OCI-LY7 (cell line): ENCODE data around the gene SLFN14. TPM values are rescaled to one million over a fixed set of nuclear protein-coding genes. Genes with fewer than 3 reads are reported as not detected.

ENCODE experiments used
- Bru-seq: library from RNA; stranded (reverse); fragments of 400-500 nt; gene quantifications from one replicate; lab custom pipeline; 2021; lab: Mats Ljungman, UMichigan
- BruChase-seq, 2 experiments: library from RNA; stranded (reverse); fragments of 400-500 nt; gene quantifications; one replicate each; lab custom pipeline; 2021; lab: Mats Ljungman, UMichigan
- BruUV-seq: library from RNA; stranded (reverse); fragments of 400-500 nt; replicated peaks from 2 replicates; lab custom pipeline; 2021; lab: Mats Ljungman, UMichigan
- CTCF ChIA-PET: fragments of 300-600 bp; sonication (Branson Sonifier 250); formaldehyde crosslinking; loops from one replicate; lab custom pipeline; 2022; ENCODE audit warnings: antibody characterized with exemption; ENCODE audit not compliant: unreplicated experiment; lab: Charles Lee
- POLR2A ChIA-PET: fragments of 300-600 bp; sonication (Branson Sonifier 250); formaldehyde crosslinking; loops from one replicate; lab custom pipeline; 2022; ENCODE audit warnings: antibody characterized with exemption; lab: Charles Lee
- DNase-seq: peaks from one replicate; pipeline ENCODE4 v3.0.0-alpha.2; 2015; ENCODE audit warnings: low spot score
- H2AFZ ChIP-seq: fragments of 200-600 bp; sonication (generic), shearing (Covaris generic); 2 replicates; pipeline ENCODE4 v1.6.1; 2014; ENCODE audit warnings: mild to moderate bottlenecking, antibody characterized with exemption, low read length, moderate library complexity
- H3K27ac ChIP-seq: fragments of 200-600 bp; sonication (generic); 2 replicates; pipeline ENCODE4 v1.5.1; 2014; ENCODE audit warnings: mixed run types, low read depth, mild to moderate bottlenecking, moderate library complexity, low read length, inconsistent platforms; ENCODE audit not compliant: poor library complexity, severe bottlenecking
- H3K36me3 ChIP-seq: fragments of 200-600 bp; sonication (generic); 2 replicates; pipeline ENCODE4 v1.6.1; 2014; ENCODE audit warnings: mild to moderate bottlenecking, antibody characterized with exemption, low read length, moderate library complexity, mixed read lengths; ENCODE audit not compliant: insufficient read depth
- H3K4me1 ChIP-seq: fragments of 200-600 bp; sonication (generic); 2 replicates; pipeline ENCODE4 v1.5.1; 2014; ENCODE audit warnings: mild to moderate bottlenecking, low read length; ENCODE audit not compliant: insufficient read depth, poor library complexity, severe bottlenecking
- H3K4me2 ChIP-seq: fragments of 200-600 bp; sonication (generic); 2 replicates; pipeline ENCODE4 v1.6.1; 2014; ENCODE audit warnings: mild to moderate bottlenecking, low read length
- H3K4me3 ChIP-seq: fragments of 200-600 bp; sonication (generic); 2 replicates; pipeline ENCODE4 v1.5.1; 2014; ENCODE audit warnings: mild to moderate bottlenecking, low read depth, low read length; ENCODE audit not compliant: poor library complexity, severe bottlenecking
- H3K79me2 ChIP-seq: fragments of 200-600 bp; sonication (generic); 2 replicates; pipeline ENCODE4 v1.6.1; 2016; ENCODE audit warnings: low read depth, mild to moderate bottlenecking, low read length, moderate library complexity, mixed read lengths; ENCODE audit not compliant: insufficient read depth
- H3K9me2 ChIP-seq: fragments of 200-600 bp; sonication (generic); 2 replicates; pipeline ENCODE4 v1.6.1; 2016; ENCODE audit warnings: mild to moderate bottlenecking, low read length, mixed read lengths; ENCODE audit not compliant: insufficient read depth
- H3K9me3 ChIP-seq: fragments of 200-600 bp; sonication (generic); 2 replicates; pipeline ENCODE4 v1.6.1; 2014; ENCODE audit warnings: mild to moderate bottlenecking, mixed run types, low read length, mixed read lengths
- H4K20me1 ChIP-seq: fragments of 200-600 bp; sonication (generic); 2 replicates; pipeline ENCODE4 v1.6.1; 2014; ENCODE audit warnings: mild to moderate bottlenecking, antibody characterized with exemption, low read length, moderate library complexity, mixed read lengths; ENCODE audit not compliant: insufficient read depth
- CTCF ChIP-seq: fragments of 200-600 bp; sonication (generic); conservative IDR thresholded peaks from 2 replicates; pipeline ENCODE4 v1.5.1; 2014; ENCODE audit warnings: mild to moderate bottlenecking, antibody characterized with exemption, low read length, moderate library complexity, mixed read lengths
- EZH2phosphoT487 ChIP-seq: fragments of 200-600 bp; sonication (generic); IDR thresholded peaks from 2 replicates; pipeline ENCODE4 v1.6.1; 2018; ENCODE audit warnings: low read depth, borderline replicate concordance, mild to moderate bottlenecking, mixed run types, antibody characterized with exemption, low read length, moderate library complexity, mixed read lengths
- intact Hi-C: fragments of 100-400 bp; cut with micrococcal nuclease; formaldehyde crosslinking; loops from one replicate; pipeline ENCODE4 v1.10.0; 2022; ENCODE audit not compliant: unreplicated experiment
- long read RNA-seq: library from polyadenylated mRNA; stranded (forward); transcript quantifications from one replicate; pipeline ENCODE4 v2.0.0, GENCODE V29; 2022
- total RNA-seq, 2 experiments: library from RNA; depleted of rRNA in 1 of 2; stranded (reverse); fragments of >200 nt in 1 of 2; shearing (Covaris generic) in 1 of 2; gene quantifications; 2 replicates each; pipeline ENCODE4 v1.2.3, GENCODE V29; 2014 to 2022

The SLFN14 gene
- total RNA-seq (2014; rRNA removed; shearing (Covaris generic)) (not detected in 2 replicates), total RNA-seq (2022) (not detected in 2 replicates), Bru-seq, nascent RNA (not detected), BruChase-seq, experiment 1, labeled RNA remaining after a 6-hour chase (not detected), BruChase-seq, experiment 2, labeled RNA remaining after a 2-hour chase (not detected)
- long read RNA-seq = 0 reads

GRCh38 chr17:35560703-35561102 is at the start of gene SLFN14:
TSS of gene SLFN14 (minus strand) at chr17:35560819. CDS start at chr17:35558062, 2,757 bp downstream.
- ChIA-PET CTCF (no interaction called here), POLR2A (no interaction called here)
- H3K4me1 ChIP-seq = no peaks in the 10 kb centered on the region
- no peak within 1 kb of the TSS for H3K4me2 ChIP-seq
- intact Hi-C loops = no loop called here
- no peaks in the 10 kb centered on the region for H3K79me2 ChIP-seq
- TF ChIP-seq EZH2phosphoT487 = no peak
- no TSS peak for BruUV-seq
- no peak within 1 kb of the TSS for H3K27ac ChIP-seq
- H3K9me3 ChIP-seq = no peaks in the 10 kb centered on the region
- H4K20me1 ChIP-seq = no peaks in the 10 kb centered on the region
- DNase-seq = no peak
- H3K36me3 ChIP-seq = no peaks in the 10 kb centered on the region
- no peak within 1 kb of the TSS for H3K4me3 ChIP-seq
- no peaks in the 10 kb centered on the region for H3K9me2 ChIP-seq
- no peak within 1 kb of the TSS for H2AFZ ChIP-seq

GRCh38 chr17:35609831-35610230 is 49.2 kb upstream of the SLFN14 start:
- H3K36me3 ChIP-seq = peaks cover 54% of the 10 kb centered on the region
- TF ChIP-seq EZH2phosphoT487 (no peak), CTCF (no peak)
- H3K9me3 ChIP-seq = no peaks in the 10 kb centered on the region
- H3K4me1 ChIP-seq = no peaks in the 10 kb centered on the region
- ChIA-PET POLR2A (no interaction called here), CTCF (no interaction called here)
- no peak overlapping the region for H2AFZ ChIP-seq
- no peak for DNase-seq
- H3K79me2 ChIP-seq = no peaks in the 10 kb centered on the region
- no peaks in the 10 kb centered on the region for H3K9me2 ChIP-seq
- H3K4me2 ChIP-seq = no peak overlapping the region
- intact Hi-C loops = no loop called here
- no peak overlapping the region for H3K4me3 ChIP-seq
- H3K27ac ChIP-seq = no peak overlapping the region
- H4K20me1 ChIP-seq = no peaks in the 10 kb centered on the region
- BruUV-seq = no TSS peak

- TF ChIP-seq CTCF = no peak
- TF ChIP-seq EZH2phosphoT487 = no peak
- no TSS peak for BruUV-seq
Observed at GRCh38 chr17:35607239-35607847, 46.7 kb upstream of the SLFN14 start.

More at GRCh38 chr17:35607239-35607847, 46.7 kb upstream of the SLFN14 start:
- H3K4me3 ChIP-seq = no peak overlapping the region
- no peaks in the 10 kb centered on the region for H3K4me1 ChIP-seq
- DNase-seq = no peak
- H3K4me2 ChIP-seq = no peak overlapping the region
- H3K36me3 ChIP-seq = peaks cover 53% of the 10 kb centered on the region
- intact Hi-C loops = no loop called here
- H4K20me1 ChIP-seq = no peaks in the 10 kb centered on the region
- H3K27ac ChIP-seq = no peak overlapping the region
- no peaks in the 10 kb centered on the region for H3K9me3 ChIP-seq
- H3K9me2 ChIP-seq = no peaks in the 10 kb centered on the region
- CTCF ChIA-PET = interaction anchor here (0.6 kb wide), 1 partner anchor 138 kb away, joined by 3 read pairs; no protein-coding TSS in a partner anchor
- no peak overlapping the region for H2AFZ ChIP-seq
- H3K79me2 ChIP-seq = no peaks in the 10 kb centered on the region
- POLR2A ChIA-PET = interaction anchor here (0.6 to 1.7 kb wide), 9 partner anchors 8 to 1468 kb away, joined by 3 to 5 read pairs (median 3); no protein-coding TSS in a partner anchor
